ENCODE measurements around the gene TGFBR2. TPM values are rescaled to one million over a fixed set of nuclear protein-coding genes. Genes with fewer than 3 reads are reported as not detected.

TGFBR2 gene
- total RNA-seq, result 10 to 100 TPM; 37.3 to 38.6 TPM

DNA sequence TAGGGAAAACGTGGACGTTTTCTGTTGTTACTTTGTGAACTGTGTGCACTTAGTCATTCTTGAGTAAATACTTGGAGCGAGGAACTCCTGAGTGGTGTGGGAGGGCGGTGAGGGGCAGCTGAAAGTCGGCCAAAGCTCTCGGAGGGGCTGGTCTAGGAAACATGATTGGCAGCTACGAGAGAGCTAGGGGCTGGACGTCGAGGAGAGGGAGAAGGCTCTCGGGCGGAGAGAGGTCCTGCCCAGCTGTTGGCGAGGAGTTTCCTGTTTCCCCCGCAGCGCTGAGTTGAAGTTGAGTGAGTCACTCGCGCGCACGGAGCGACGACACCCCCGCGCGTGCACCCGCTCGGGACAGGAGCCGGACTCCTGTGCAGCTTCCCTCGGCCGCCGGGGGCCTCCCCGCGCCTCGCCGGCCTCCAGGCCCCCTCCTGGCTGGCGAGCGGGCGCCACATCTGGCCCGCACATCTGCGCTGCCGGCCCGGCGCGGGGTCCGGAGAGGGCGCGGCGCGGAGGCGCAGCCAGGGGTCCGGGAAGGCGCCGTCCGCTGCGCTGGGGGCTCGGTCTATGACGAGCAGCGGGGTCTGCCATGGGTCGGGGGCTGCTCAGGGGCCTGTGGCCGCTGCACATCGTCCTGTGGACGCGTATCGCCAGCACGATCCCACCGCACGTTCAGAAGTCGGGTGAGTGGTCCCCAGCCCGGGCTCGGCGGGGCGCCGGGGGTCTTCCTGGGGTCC, at the start of gene TGFBR2:
Gene TGFBR2, plus strand, starts transcription at position 301 of the 731 bp plus-strand sequence. Its CDS starts 283 bp downstream, at position 584.
- DNase-seq (ENCODE audit: low spot score) (peak; percentile 96), ATAC-seq (peak; percentile 92 to 95)
- peak within 1 kb of the TSS; percentile 80 to 88 for H3K27ac Mint-ChIP-seq
- H3K27me3 Mint-ChIP-seq, result no peaks in the 10 kb centered on the region
- H3K9me3 Mint-ChIP-seq, result no peaks in the 10 kb centered on the region
- peak within 1 kb of the TSS; percentile 86 for H3K4me3 Mint-ChIP-seq
- H3K4me1 Mint-ChIP-seq (ENCODE audit: low read depth in 2 of 2), result peaks cover 47 to 70% of the 10 kb centered on the region in 2 donors
- H3K36me3 Mint-ChIP-seq, result no peaks in the 10 kb centered on the region

DNA sequence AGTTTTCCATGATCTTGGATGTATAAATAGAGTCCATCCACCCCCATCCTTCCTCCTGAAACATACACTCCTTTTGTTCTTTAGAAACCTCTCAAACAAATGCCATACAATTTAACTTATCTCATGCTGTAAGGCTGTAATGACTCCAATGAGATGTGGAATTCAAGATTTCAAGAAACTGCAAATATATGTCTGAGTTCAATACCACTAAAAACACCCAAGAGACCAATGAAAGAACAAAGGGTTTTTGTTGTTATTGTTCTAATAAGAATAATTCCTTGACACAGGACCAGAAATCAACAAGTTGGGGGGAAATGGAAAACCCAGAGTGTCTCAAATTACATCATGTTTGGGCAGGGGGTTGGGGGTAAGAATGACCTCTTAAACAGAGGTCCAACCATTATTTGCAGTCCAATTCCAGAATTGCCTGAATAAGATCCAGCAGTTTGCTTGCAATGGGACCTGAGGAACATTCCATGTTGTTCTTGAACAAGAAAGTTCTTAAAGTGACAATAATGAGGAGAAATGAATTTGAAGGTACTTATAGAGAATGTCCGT, 48.6 kb upstream of the TGFBR2 start:
- Mint-ChIP-seq H3K4me3 (no peak overlapping the region), H3K27me3 (no peaks in the 10 kb centered on the region), H3K4me1 (ENCODE audit: low read depth in 2 of 2) (no peaks in the 10 kb centered on the region), H3K36me3 (no peaks in the 10 kb centered on the region), H3K27ac (no peak overlapping the region), H3K9me3 (no peaks in the 10 kb centered on the region)
- ATAC-seq (no peak), DNase-seq (ENCODE audit: low spot score) (no peak)

DNA sequence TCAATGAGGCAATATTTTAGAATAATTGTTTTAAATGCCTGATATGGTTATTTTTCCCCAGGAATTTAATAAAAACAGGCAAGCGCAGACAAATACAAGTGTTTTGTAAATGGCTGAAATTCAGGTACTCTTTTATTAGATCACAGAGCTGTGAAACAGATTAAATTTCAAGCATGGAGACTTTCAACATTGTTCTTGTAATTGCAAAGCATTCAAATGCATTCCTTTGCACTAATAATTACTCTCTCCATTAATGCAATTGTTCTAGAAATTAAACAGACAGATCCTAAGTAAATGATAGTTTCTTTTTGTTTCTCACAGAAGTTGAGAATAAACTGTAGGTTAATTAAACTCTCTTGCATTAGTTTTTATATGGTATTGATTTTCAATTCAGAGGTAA, 42.4 kb upstream of the TGFBR2 start:
- Mint-ChIP-seq H3K4me3 (no peak overlapping the region), H3K27me3 (peaks cover 0 to 9% of the 10 kb centered on the region in 2 donors), H3K4me1 (ENCODE audit: low read depth in 2 of 2) (no peaks in the 10 kb centered on the region), H3K9me3 (no peaks in the 10 kb centered on the region), H3K36me3 (no peaks in the 10 kb centered on the region), H3K27ac (no peak overlapping the region)
- no peak for DNase-seq (ENCODE audit: low spot score)
- no peak for ATAC-seq

DNA sequence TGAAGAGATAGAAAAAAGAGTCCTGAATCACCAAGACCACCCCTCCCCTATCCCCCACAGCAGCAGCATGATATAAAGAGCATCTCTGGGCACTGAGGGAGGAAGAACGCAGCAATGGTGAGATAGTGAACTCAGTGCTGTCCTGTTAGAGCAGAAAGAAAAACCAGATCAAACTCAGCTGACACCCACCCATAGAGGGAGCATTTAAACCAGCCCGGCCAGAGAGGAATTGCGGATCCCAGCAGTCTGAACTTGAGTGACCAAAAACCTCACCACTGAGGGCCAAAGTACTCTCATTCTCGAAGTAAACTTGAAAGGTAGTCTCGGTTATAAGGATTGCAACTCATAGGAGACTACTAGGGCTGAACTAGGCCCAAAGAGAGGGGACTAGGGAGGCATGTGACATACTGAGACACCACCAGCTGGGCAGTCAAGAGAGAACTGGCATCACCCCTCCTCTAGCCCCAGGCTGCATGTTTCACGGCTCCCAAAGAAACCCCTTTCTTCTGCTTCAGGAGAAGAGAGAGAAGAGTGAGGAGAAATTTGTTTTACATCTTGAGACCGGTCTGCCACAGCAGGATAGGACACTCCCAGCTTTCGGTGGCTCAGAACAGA, 39.2 kb upstream of the TGFBR2 start:
- peak overlapping the region in 1 of 2 donors; percentile 6 for H3K27ac Mint-ChIP-seq

DNA sequence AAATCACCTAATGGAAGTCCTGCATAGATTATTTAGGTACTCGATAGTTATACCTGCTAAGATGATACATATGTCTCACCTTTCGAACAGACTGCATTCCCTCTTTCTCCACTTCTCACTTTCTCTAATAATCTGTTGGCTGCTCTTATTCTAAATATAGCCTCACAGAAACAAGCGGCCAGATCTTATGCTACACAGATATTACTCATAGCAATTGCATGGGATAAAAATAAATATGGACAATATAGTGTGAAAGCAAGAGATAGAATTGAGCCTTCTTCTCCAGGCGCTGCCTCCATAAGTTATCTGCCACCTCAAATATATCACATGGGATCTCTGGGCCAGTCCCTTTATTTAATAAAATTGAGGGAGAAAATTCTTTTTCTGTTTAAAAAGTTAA, 29.5 kb upstream of the TGFBR2 start:
- no peaks in the 10 kb centered on the region for H3K27me3 Mint-ChIP-seq

More for the DNA sequence above, 39.2 kb upstream of the TGFBR2 start:
- Mint-ChIP-seq H3K4me3 (no peak overlapping the region), H3K36me3 (no peaks in the 10 kb centered on the region), H3K9me3 (no peaks in the 10 kb centered on the region), H3K4me1 (ENCODE audit: low read depth in 2 of 2) (no peaks in the 10 kb centered on the region), H3K27me3 (peaks cover 0 to 9% of the 10 kb centered on the region in 2 donors)
- DNase-seq (ENCODE audit: low spot score), result no peak
- no peak for ATAC-seq

DNA sequence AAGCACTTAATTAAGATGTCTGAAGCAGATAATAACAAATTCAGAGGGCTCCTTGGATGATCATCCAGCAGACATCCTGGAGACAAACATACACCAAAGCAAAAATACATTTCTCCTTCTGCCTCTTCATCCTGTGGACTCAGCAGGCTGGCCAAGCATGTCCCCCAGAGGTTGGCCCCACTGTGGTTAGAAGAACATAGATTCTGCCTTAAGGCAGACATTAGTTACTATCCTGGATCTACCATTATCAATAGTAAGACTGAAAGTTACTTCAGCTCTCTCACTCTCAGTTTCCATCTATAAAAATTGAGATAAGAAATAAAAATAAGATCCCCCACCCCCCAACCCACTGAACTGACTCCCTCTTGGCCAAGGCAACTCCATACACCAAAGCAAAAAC, 28.6 kb upstream of the TGFBR2 start:
- no peak for DNase-seq (ENCODE audit: low spot score)
- no peak overlapping the region for H3K4me3 Mint-ChIP-seq
- no peak for ATAC-seq
- no peaks in the 10 kb centered on the region for H3K36me3 Mint-ChIP-seq
- peaks cover 3% of the 10 kb centered on the region for H3K9me3 Mint-ChIP-seq
- H3K27me3 Mint-ChIP-seq, result no peaks in the 10 kb centered on the region
- peaks cover 11 to 12% of the 10 kb centered on the region in 2 donors for H3K4me1 Mint-ChIP-seq (ENCODE audit: low read depth in 2 of 2)
- no peak overlapping the region for H3K27ac Mint-ChIP-seq

More for the DNA sequence above, 29.5 kb upstream of the TGFBR2 start:
- Mint-ChIP-seq H3K4me1 (ENCODE audit: low read depth in 2 of 2) (peaks cover 11 to 12% of the 10 kb centered on the region in 2 donors), H3K27ac (no peak overlapping the region), H3K4me3 (no peak overlapping the region), H3K36me3 (no peaks in the 10 kb centered on the region), H3K9me3 (peaks cover 3% of the 10 kb centered on the region)
- DNase-seq (ENCODE audit: low spot score) (no peak), ATAC-seq (no peak)

DNA sequence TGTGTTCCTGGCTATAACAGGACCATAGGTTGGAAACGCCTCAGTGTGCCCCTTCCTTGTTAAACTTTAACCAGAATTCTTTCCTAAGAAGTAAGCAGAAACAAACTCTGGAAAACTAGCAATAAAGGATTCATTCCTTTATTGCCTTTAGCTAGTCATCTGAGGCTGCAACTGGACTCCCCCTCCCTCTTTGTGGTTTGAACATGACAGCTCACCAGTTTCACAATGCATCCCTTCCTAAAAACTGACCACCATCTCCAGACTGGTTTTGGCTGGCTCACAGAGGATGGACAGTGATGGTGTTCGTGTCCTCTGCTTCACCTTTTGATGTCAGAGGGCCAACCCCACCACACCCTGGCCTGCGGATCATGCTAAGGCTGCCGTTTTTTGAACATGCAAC, 27.9 kb upstream of the TGFBR2 start:
- Mint-ChIP-seq H3K27me3 (no peaks in the 10 kb centered on the region), H3K9me3 (no peaks in the 10 kb centered on the region), H3K4me1 (ENCODE audit: low read depth in 2 of 2) (peaks cover 11 to 12% of the 10 kb centered on the region in 2 donors), H3K36me3 (no peaks in the 10 kb centered on the region), H3K27ac (no peak overlapping the region), H3K4me3 (no peak overlapping the region)
- ATAC-seq (peak; percentile 58 to 63), DNase-seq (ENCODE audit: low spot score) (no peak)

DNA sequence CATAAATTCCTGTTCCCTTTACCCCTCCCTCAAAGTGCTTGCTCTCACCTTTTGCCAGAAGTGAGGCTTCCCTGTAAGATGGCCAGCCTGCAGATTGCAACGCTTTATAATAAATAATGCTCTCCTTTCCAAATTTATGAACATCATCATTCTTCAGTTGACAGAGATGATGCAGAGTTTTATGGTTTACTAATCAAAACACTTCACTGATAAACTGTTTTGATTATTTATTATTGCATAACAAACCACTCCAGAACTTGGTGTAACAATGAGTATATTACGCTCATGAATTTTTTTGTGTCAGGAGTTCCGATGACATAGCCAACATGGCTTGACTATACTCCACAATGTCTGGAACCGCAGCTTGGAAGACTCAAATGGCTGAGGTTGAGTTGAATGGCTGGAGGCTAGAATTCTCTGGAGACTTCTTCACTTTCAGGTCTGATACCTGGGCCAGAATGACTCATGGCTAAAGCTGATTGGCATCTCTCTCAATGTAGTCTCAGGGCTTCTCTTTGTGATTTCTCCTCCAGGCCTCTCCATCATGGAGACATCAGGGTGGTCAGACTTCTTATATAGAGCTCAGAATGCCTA, 27.3 kb upstream of the TGFBR2 start:
- H3K27ac Mint-ChIP-seq, result no peak overlapping the region
- no peaks in the 10 kb centered on the region for H3K9me3 Mint-ChIP-seq
- H3K27me3 Mint-ChIP-seq, result no peaks in the 10 kb centered on the region
- DNase-seq (ENCODE audit: low spot score) (no peak), ATAC-seq (no peak)
- no peaks in the 10 kb centered on the region for H3K36me3 Mint-ChIP-seq
- H3K4me3 Mint-ChIP-seq, result no peak overlapping the region
- H3K4me1 Mint-ChIP-seq (ENCODE audit: low read depth in 2 of 2), result peaks cover 11 to 12% of the 10 kb centered on the region in 2 donors

DNA sequence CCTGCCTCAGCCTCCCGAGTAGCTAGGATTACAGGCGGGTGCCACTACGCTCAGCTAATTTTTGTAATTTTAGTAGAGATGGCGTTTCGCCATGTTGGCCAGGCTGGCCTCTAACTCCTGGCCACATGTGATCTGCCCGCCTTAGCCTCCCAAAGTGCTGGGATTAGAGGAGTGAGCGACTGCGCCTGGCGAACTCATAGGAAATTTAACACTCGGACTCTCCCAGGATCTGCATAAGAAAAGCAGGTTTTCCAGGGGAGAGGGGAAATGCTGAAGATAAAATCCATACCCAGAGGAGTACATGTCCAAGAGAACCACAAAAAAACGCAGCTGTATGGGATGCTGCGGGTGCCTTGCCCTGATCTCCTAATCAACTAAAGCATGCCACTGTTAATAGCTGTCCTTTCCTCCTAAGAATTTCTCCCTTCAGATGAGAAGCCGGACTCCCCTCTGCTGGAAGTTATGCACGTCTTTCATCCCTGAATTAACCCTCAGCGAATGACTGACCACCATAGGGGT, 25.3 kb upstream of the TGFBR2 start:
- Mint-ChIP-seq H3K36me3 (no peaks in the 10 kb centered on the region), H3K9me3 (no peaks in the 10 kb centered on the region), H3K27me3 (no peaks in the 10 kb centered on the region), H3K4me1 (ENCODE audit: low read depth in 2 of 2) (peaks cover 11 to 12% of the 10 kb centered on the region in 2 donors), H3K4me3 (no peak overlapping the region), H3K27ac (no peak overlapping the region)
- no peak for ATAC-seq
- no peak for DNase-seq (ENCODE audit: low spot score)

DNA sequence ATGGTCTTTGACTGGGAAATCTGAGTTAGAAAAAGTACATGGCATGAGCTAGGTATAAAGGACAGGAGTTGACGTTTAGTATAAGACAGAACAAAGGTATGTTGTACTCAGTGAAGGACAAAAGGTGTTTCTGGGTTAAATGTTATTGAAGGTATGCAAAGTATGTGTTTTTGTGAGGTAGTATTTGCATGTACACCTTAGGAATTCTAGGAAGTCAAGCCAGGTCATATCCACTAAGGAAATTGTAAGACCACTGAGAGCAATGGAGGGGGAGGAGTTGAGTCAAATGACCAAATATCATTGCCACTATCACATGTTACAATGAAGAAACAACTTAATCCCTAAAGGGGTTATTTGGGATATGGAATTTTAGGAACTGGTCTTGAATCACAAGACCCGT, 24.4 kb upstream of the TGFBR2 start:
- no peak for ATAC-seq
- peaks cover 11 to 12% of the 10 kb centered on the region in 2 donors for H3K4me1 Mint-ChIP-seq (ENCODE audit: low read depth in 2 of 2)
- H3K36me3 Mint-ChIP-seq, result no peaks in the 10 kb centered on the region
- H3K9me3 Mint-ChIP-seq, result no peaks in the 10 kb centered on the region
- H3K4me3 Mint-ChIP-seq, result no peak overlapping the region
- DNase-seq (ENCODE audit: low spot score), result no peak
- H3K27ac Mint-ChIP-seq, result no peak overlapping the region
- no peaks in the 10 kb centered on the region for H3K27me3 Mint-ChIP-seq

DNA sequence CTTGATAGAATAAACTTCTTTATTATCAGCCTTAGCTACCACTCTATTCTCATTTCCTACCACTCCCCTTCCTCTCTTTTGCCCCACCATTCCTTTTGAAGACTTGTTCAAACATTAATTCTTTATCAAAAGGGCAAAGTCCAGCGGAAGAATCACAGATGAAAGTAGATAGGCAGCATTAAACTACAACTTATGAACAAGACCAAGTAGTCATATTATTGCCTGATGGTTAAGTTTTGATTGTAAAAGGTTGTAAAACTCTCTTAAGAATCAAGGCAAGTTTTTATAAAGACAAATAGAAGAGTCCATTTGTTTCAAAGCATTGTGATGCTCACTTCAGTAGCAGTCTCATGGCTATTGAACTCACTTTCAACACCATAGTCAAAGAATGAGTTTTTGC, 22.4 kb upstream of the TGFBR2 start:
- H3K9me3 Mint-ChIP-seq, result no peaks in the 10 kb centered on the region

DNA sequence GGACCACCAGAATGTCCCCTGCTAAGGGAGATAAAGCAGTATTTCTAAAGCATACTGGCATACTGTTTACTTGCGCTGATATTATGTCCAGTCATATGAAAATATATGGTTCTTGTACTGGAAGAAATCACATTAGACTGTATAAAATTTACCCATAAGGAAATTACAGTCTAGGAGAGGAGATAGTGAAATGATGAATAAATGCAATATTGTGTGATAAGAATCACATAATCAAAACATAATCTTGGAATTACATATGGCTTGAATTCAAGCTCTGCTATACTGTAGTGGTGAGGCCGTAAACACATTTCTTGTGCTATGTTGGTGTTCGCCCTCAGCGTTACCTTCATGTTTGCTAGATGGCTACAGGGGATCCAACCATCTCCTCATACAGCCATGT, 20.7 kb upstream of the TGFBR2 start:
- Mint-ChIP-seq H3K27ac (no peak overlapping the region), H3K4me1 (ENCODE audit: low read depth in 2 of 2) (no peaks in the 10 kb centered on the region), H3K36me3 (no peaks in the 10 kb centered on the region), H3K9me3 (no peaks in the 10 kb centered on the region), H3K4me3 (no peak overlapping the region), H3K27me3 (no peaks in the 10 kb centered on the region)
- ATAC-seq (no peak), DNase-seq (ENCODE audit: low spot score) (no peak)

More for the DNA sequence above, 22.4 kb upstream of the TGFBR2 start:
- H3K4me3 Mint-ChIP-seq, result no peak overlapping the region
- no peaks in the 10 kb centered on the region for H3K36me3 Mint-ChIP-seq
- no peak for DNase-seq (ENCODE audit: low spot score)
- no peaks in the 10 kb centered on the region for H3K27me3 Mint-ChIP-seq
- ATAC-seq, result no peak
- no peak overlapping the region for H3K27ac Mint-ChIP-seq
- peaks cover under 1 to 2% of the 10 kb centered on the region in 2 donors for H3K4me1 Mint-ChIP-seq (ENCODE audit: low read depth in 2 of 2)

DNA sequence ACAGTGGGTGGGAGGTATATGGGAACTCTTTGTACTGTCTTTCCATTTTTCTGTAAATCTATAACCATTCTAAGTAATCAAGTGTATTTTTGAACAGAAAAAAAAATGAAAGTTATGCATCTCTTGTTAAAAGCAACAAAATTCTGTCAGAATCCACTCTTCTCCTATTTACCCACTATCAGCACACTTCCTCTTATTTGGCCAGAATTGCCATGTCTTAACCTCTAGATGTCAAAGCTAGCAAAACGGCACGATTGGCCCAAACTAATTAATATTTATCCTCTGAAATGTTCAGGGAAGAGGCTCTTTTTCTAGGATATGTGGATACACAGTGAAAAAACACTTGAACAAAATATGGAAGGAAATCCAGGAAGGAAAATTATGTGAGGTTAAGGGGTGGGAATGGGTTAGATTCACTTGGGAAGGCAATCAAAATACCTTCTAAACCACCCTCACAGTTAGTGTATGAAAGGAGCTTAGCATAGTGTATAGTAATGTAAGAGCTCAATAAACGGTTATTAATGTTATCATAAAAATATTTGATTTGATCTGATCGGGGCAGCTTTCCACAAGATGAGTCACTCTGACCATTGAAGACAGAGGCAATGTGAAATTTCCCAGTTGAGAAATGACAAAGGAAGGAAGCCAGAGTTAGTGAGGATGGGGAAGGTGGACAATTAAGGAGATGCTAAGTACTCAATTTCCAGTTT, 20.1 kb upstream of the TGFBR2 start:
- DNase-seq (ENCODE audit: low spot score), result no peak
- no peaks in the 10 kb centered on the region for H3K4me1 Mint-ChIP-seq (ENCODE audit: low read depth in 2 of 2)
- H3K9me3 Mint-ChIP-seq, result no peaks in the 10 kb centered on the region
- ATAC-seq, result no peak
- no peak overlapping the region for H3K4me3 Mint-ChIP-seq
- no peak overlapping the region for H3K27ac Mint-ChIP-seq
- H3K27me3 Mint-ChIP-seq, result no peaks in the 10 kb centered on the region
- H3K36me3 Mint-ChIP-seq, result no peaks in the 10 kb centered on the region

All from natural killer cell treated with Interleukin-12 subunit alpha and Interleukin-12 subunit beta and Interleukin-15 and Interleukin-18, amount 100 ng/mL, for 72 hours (primary cell).